Measurements from ENCODE around the gene WNK1. TPM values are rescaled to one million over a fixed set of nuclear protein-coding genes. Genes with fewer than 3 reads are reported as not detected.

Gene WNK1
- polyA plus RNA-seq, 3 donors = 8.7 to 57.2 (median 20.9) TPM

GRCh38 chr12:802242-803120 lies 50.1 kb downstream of the WNK1 start:
- no peak overlapping the region for H3K4me3 Mint-ChIP-seq
- 50% methylated on average over 2 of the region's 3 CpGs for WGBS (ENCODE audit: insufficient coverage)
- intact Hi-C loops (cut with micrococcal nuclease) = loop anchor here in 1 of 2 donors (10.0 kb wide), 1 partner anchor 48 kb away; the partner anchor contains the start of gene WNK1
- Histone ChIP-seq H4K20me1 (ENCODE audit: insufficient read depth, low read length) (peaks cover 96% of the 10 kb centered on the region), H3K27ac (ENCODE audit: low read depth in 1 of 2, low read length in 2 of 2) (no peak overlapping the region), H3K27me3 (ENCODE audit: control insufficient read depth in 2 of 2, insufficient read depth in 2 of 2, low read length in 2 of 2) (no peaks in the 10 kb centered on the region), H3K36me3 (replicated peaks in 1 of 2; ENCODE audit: control insufficient read depth in 1 of 2, insufficient read depth in 2 of 2, low read length in 2 of 2) (no peaks in the 10 kb centered on the region), H3K4me2 (replicated peaks; ENCODE audit: extremely low read depth, low read length, poor library complexity, severe bottlenecking) (no peak overlapping the region), H3K9me3 (replicated peaks in 1 of 2; ENCODE audit: control insufficient read depth in 1 of 2, insufficient read depth in 1 of 2, low read length in 2 of 2) (no peaks in the 10 kb centered on the region), H3K4me3 (replicated peaks in 1 of 3; ENCODE audit: low read depth in 2 of 3, low read length in 3 of 3) (no peak overlapping the region), H2AFZ (ENCODE audit: insufficient read depth, low read depth, low read length, poor library complexity, severe bottlenecking) (no peak overlapping the region), H3K9ac (ENCODE audit: insufficient read depth, low read length, poor library complexity, severe bottlenecking) (no peak overlapping the region), H3K79me2 (ENCODE audit: insufficient read depth, low read length) (peaks cover 98% of the 10 kb centered on the region), H3K4me1 (ENCODE audit: control insufficient read depth in 1 of 2, insufficient read depth in 2 of 2, low read length in 2 of 2) (peaks cover 49 to 67% of the 10 kb centered on the region in 2 donors)
- peak overlapping the region in 1 of 7 donors; percentile 60 for H3K27ac Mint-ChIP-seq
- peaks cover 0 to 3% of the 10 kb centered on the region in 2 donors for H3K36me3 Mint-ChIP-seq
- no peaks in the 10 kb centered on the region for H3K27me3 Mint-ChIP-seq (ENCODE audit: low read depth in 3 of 3)
- no peak for DNase-seq
- peaks cover 71% of the 10 kb centered on the region for H3K4me1 Mint-ChIP-seq
- TF ChIP-seq CTCF (IDR thresholded peaks at IDR 0.05) = no peak
- peaks cover 0 to 3% (median 0%) of the 10 kb centered on the region in 7 donors for H3K9me3 Mint-ChIP-seq

GRCh38 chr12:805022-805632 lies 52.7 kb downstream of the WNK1 start:
- Histone ChIP-seq H3K9ac (ENCODE audit: insufficient read depth, low read length, poor library complexity, severe bottlenecking) (no peak overlapping the region), H3K4me1 (ENCODE audit: control insufficient read depth in 1 of 2, insufficient read depth in 2 of 2, low read length in 2 of 2) (peaks cover 44 to 59% of the 10 kb centered on the region in 2 donors), H3K4me3 (replicated peaks in 1 of 3; ENCODE audit: low read depth in 2 of 3, low read length in 3 of 3) (peak overlapping the region in 1 of 3 experiments; percentile 46), H3K36me3 (replicated peaks in 1 of 2; ENCODE audit: control insufficient read depth in 1 of 2, insufficient read depth in 2 of 2, low read length in 2 of 2) (no peaks in the 10 kb centered on the region), H3K27me3 (ENCODE audit: control insufficient read depth in 2 of 2, insufficient read depth in 2 of 2, low read length in 2 of 2) (no peaks in the 10 kb centered on the region), H3K4me2 (replicated peaks; ENCODE audit: extremely low read depth, low read length, poor library complexity, severe bottlenecking) (peak overlapping the region; percentile 57), H2AFZ (ENCODE audit: insufficient read depth, low read depth, low read length, poor library complexity, severe bottlenecking) (no peak overlapping the region), H4K20me1 (ENCODE audit: insufficient read depth, low read length) (peaks cover 96% of the 10 kb centered on the region), H3K9me3 (replicated peaks in 1 of 2; ENCODE audit: control insufficient read depth in 1 of 2, insufficient read depth in 1 of 2, low read length in 2 of 2) (no peaks in the 10 kb centered on the region), H3K27ac (ENCODE audit: low read depth in 1 of 2, low read length in 2 of 2) (peak overlapping the region in 1 of 2 donors; percentile 71), H3K79me2 (ENCODE audit: insufficient read depth, low read length) (peaks cover 97% of the 10 kb centered on the region)
- peak; percentile 44 to 61 (median 51) for DNase-seq
- no peak for TF ChIP-seq CTCF (IDR thresholded peaks at IDR 0.05)
- H3K4me3 Mint-ChIP-seq = no peak overlapping the region
- intact Hi-C loops (cut with micrococcal nuclease) = loop anchor here in 1 of 2 donors (10.0 kb wide), 1 partner anchor 50 kb away; the partner anchor contains the start of gene WNK1
- H3K27me3 Mint-ChIP-seq (ENCODE audit: low read depth in 3 of 3) = no peaks in the 10 kb centered on the region
- peak overlapping the region in 4 of 7 donors; percentile 4 to 68 (median 53) for H3K27ac Mint-ChIP-seq
- H3K36me3 Mint-ChIP-seq = peaks cover 0 to 3% of the 10 kb centered on the region in 2 donors
- no peaks in the 10 kb centered on the region for H3K9me3 Mint-ChIP-seq
- H3K4me1 Mint-ChIP-seq = peaks cover 61% of the 10 kb centered on the region
- no CpG with 5 or more reads among the region's 3 CpGs for WGBS (ENCODE audit: insufficient coverage)
